Subcutaneous adipose tissue (tissue), 4 donors: ENCODE data around the gene GLIS1. TPM values are rescaled to one million over a fixed set of nuclear protein-coding genes. Genes with fewer than 3 reads are reported as not detected.

Experiments used
- total RNA-seq, 4 donors: library from RNA; depleted of rRNA; stranded (reverse); fragments of >200 nt; gene quantifications; one replicate each; pipeline ENCODE4 v1.1.0, GENCODE V29; 2016
- TF ChIP-seq, protein P1 (sequence below): fragments of 450-650 bp; IDR thresholded peaks from one replicate; pipeline ENCODE4 v1.5.1; 2016; ENCODE audit warnings: low read depth, mild to moderate bottlenecking, control low read depth, antibody characterized with exemption, moderate library complexity

The GLIS1 gene
- total RNA-seq, 4 donors from 2014 or later: 0.17 to 3.6 TPM; not detected in 2

DNA sequence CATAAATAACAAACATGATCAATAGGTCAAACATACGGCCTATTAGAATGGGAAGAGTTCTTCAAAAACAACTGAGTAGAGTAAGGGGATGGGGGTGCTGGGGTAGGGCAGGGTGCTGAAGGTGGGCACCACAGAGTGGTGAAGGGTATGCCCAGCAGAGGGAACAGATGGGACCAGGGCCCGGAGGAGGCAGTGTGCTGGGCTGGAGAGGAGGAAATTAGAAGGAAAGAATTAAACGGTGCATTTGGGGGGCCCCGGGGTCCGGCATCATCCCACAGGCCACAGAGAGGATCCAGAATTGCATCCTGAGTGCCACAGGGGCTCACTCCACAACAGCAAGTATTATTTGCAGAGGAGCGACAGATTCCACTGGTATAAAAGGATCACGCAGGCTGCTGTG lies 94.5 kb downstream of the GLIS1 start:
- TF ChIP-seq, protein P1, sequence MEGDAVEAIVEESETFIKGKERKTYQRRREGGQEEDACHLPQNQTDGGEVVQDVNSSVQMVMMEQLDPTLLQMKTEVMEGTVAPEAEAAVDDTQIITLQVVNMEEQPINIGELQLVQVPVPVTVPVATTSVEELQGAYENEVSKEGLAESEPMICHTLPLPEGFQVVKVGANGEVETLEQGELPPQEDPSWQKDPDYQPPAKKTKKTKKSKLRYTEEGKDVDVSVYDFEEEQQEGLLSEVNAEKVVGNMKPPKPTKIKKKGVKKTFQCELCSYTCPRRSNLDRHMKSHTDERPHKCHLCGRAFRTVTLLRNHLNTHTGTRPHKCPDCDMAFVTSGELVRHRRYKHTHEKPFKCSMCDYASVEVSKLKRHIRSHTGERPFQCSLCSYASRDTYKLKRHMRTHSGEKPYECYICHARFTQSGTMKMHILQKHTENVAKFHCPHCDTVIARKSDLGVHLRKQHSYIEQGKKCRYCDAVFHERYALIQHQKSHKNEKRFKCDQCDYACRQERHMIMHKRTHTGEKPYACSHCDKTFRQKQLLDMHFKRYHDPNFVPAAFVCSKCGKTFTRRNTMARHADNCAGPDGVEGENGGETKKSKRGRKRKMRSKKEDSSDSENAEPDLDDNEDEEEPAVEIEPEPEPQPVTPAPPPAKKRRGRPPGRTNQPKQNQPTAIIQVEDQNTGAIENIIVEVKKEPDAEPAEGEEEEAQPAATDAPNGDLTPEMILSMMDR: no peak

DNA sequence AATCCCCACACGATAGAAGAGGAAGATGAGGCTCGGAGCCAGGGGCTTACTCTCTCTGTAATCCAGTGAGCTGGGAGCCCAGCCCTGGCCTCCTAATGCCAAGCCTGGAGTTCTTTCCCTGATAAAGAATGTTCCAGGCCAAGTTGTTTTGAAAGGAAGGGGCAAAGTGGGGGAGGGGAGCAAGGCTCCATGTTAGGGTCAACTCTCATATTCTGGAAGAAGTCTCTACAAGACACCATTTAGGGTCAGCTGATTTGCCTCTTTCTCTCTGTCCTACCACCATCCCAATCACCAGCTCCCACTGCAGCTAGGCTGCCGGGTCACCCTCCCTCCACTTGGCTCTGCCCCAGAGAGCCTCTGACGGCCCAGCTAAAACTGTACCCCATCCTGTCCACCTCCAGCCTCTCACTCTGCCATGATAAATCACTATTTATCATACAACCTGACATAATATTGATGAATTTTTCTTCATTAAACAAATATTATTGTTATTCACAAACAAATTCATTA lies 95.0 kb downstream of the GLIS1 start:
- TF ChIP-seq, protein P1: no peak

DNA sequence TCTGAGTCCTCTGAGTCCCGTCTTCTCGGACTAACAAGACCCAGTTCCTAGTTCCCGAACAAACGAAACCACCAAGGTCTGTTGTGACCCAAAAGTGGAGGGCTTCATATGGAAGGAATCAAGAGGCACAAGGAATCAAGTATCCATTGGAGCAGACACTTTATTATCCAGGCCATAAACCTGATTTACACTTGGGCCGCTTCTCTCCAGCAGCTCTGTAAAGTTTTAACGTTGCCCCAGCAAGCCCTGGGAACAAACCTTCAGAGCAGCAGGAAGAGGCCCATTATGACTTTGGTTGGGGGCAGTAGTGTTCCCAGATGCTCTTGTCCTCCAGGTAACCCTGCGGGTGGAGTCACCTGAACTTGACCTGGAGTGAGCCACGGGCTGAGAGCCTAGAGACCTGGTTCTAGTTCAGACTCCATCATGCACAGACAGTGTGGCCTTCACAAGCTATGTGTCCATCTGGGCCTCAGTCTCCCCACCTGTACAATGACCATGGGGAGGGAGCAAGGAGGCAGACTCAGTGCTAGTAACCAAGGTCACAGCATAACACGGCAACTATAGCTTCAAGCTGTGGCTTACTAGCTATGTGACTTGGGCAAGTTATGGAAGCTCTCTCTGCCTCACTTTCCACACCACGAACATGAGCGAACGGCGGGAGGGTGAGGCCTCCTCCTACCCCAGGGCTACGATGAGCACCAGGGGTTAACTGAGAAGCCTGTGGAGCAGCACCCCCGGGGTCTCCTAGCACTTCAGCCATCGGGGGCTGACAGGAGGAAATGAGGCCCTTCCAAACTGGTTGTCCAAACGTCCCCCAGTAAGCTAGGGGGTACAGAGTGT lies 95.7 kb downstream of the GLIS1 start:
- TF ChIP-seq, protein P1: no peak

DNA sequence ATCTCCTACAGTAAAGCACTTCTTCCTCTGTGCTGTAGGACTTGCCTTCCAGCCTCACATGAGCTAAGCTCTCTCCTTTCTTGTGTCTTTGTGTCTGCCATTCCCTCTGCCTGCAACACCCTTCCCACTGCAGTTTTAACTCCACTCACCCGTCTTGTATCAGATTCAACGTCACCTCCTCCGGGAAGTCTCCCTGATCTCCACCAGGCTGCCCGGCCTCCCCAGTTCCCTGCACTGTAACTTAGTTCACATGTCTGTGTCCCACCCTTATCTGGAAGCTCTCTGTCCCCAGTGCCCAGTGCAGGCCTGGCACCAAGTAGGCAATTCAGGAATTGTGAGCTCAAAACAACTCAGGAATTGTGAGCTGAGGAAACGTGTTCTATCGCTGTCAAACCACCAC lies 96.4 kb downstream of the GLIS1 start:
- TF ChIP-seq, protein P1: no peak

DNA sequence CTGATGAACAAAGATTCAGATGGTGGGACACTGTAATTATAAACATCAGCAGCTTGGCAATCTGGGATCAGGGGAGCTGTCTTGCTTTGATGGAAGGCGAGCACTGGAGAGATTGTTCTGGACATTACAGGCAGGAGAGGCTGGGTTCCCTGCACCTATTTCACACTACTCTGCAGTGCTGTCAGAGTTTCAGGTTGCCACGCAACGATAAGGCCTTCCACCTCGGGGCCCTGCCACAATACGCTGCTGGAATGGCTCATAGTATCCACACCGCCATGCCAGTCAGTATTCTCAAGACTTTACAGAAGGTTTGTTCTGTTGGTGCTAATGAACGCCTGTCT lies 96.8 kb downstream of the GLIS1 start:
- TF ChIP-seq, protein P1: no peak

DNA sequence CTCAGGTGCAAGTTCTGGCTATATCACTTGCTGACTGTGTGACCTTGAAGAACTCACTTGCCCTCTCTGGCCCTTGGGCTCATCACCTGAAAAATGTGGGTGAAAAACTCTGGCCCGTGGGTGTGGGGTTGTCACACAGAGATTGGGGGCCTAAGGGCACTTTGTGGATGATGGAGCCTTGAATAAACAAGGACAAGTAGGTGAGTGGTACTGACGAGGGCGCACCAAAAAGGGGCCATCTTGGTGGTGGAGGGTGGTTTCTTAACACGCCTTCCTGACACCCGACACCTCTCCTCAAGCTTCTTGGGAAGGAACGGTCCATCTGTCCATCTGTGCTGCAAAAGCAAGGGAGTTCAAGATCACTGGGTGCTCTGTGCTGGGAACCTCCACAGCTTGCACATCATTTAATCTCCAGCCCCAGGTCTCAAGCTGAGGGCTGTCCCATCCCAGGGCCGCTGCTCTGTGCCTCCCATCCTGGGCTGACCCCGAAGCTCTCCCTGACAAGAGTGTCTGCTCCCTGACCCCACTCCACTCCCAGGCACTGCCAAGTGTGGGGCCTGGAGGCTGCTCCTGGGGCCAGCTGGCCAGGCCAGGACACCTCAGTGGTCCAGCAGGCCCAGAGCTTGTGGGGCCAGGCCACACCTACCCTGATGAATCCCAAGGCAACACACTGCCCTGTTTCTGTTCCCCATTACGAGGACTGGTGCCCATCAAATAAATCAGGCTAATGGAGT lies 97.3 kb downstream of the GLIS1 start:
- TF ChIP-seq, protein P1: no peak

DNA sequence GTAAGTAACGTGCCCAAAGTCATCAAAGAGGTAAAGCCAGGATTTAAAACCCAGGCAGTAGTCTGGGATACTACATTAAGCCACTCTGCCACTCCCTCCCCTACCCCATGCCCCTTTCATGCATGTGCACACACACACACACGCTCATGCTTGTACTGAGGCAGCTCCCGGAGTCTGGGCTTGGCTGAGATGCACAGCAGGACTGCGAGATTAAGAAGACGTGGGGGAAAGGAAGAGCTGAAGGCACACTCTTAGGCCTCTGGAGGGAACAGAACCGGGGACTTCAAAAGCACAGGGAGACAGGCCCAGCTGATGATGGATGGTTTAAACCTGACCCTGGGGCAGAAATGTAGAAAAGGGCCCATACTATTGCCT lies 98.3 kb downstream of the GLIS1 start:
- TF ChIP-seq, protein P1: no peak
